ENCODE measurements around the gene COG5.

The COG5 gene

DNA sequence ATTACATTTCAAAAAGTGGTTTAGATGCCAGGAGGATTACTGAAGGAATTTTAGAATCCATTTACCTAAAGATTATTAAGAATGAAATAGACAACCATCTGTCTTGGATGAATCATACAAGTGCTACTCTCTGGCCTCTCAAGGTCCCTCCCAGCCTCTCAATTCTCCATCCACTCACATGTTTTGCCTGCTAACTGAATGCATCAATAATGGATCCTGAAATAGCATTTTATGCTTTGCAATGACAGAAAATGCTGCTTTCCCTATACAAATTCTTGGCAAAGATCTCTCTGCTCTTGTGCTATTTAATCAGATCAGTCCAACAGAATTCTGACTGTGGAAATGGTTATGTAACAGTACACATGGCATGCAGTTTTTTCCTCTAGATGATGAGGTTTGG lies 326.9 kb downstream of the COG5 start:
- ChIA-PET CTCF (no interaction called here), POLR2A (no interaction called here)
- no peak overlapping the region for H3K4me3 ChIP-seq (ENCODE audit: low read depth, low read length)
- no peaks in the 10 kb centered on the region for H3K36me3 ChIP-seq (ENCODE audit: control insufficient read depth in 2 of 2, insufficient read depth in 1 of 2, low read length in 2 of 2)
- TF ChIP-seq ZNF791 (tag by site-specific recombination; IDR thresholded peaks at IDR 0.05) (no peak), SETDB1 (IDR thresholded peaks at IDR 0.05; ENCODE audit: insufficient read length, low read length) (no peak), ZNF404 (tag by site-specific recombination; IDR thresholded peaks at IDR 0.05) (no peak), ZNF830 (tag by site-specific recombination; IDR thresholded peaks at IDR 0.05; ENCODE audit: low read depth) (no peak), ZIC2 (tag by site-specific recombination; IDR thresholded peaks at IDR 0.05) (no peak), HOXD13 (CRISPR knock-in tag; IDR thresholded peaks at IDR 0.05; ENCODE audit: borderline replicate concordance) (no peak), MYNN (tag by site-specific recombination; IDR thresholded peaks at IDR 0.05; ENCODE audit: borderline replicate concordance) (no peak), REPIN1 (tag by site-specific recombination; IDR thresholded peaks at IDR 0.05; ENCODE audit: low read depth) (no peak), ZNF248 (tag by site-specific recombination; IDR thresholded peaks at IDR 0.05) (no peak), ZBTB21 (tag by site-specific recombination; IDR thresholded peaks at IDR 0.05) (no peak), ZNF514 (tag by site-specific recombination; IDR thresholded peaks at IDR 0.05) (no peak), HOXC10 (CRISPR knock-in tag; IDR thresholded peaks at IDR 0.05) (no peak), BCL11B (tag by site-specific recombination; IDR thresholded peaks at IDR 0.05; ENCODE audit: low read depth) (no peak)
- TF ChIP-seq, protein P1, sequence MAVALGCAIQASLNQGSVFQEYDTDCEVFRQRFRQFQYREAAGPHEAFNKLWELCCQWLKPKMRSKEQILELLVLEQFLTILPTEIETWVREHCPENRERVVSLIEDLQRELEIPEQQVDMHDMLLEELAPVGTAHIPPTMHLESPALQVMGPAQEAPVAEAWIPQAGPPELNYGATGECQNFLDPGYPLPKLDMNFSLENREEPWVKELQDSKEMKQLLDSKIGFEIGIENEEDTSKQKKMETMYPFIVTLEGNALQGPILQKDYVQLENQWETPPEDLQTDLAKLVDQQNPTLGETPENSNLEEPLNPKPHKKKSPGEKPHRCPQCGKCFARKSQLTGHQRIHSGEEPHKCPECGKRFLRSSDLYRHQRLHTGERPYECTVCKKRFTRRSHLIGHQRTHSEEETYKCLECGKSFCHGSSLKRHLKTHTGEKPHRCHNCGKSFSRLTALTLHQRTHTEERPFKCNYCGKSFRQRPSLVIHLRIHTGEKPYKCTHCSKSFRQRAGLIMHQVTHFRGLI (tag by site-specific recombination; IDR thresholded peaks at IDR 0.05): no peak
- TF ChIP-seq, protein P2, sequence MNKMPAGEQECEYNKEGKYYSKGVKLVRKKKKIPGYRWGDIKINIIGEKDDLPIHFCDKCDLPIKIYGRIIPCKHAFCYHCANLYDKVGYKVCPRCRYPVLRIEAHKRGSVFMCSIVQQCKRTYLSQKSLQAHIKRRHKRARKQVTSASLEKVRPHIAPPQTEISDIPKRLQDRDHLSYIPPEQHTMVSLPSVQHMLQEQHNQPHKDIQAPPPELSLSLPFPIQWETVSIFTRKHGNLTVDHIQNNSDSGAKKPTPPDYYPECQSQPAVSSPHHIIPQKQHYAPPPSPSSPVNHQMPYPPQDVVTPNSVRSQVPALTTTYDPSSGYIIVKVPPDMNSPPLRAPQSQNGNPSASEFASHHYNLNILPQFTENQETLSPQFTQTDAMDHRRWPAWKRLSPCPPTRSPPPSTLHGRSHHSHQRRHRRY (tag by site-specific recombination; IDR thresholded peaks at IDR 0.05): no peak
- TF ChIP-seq, protein P3, sequence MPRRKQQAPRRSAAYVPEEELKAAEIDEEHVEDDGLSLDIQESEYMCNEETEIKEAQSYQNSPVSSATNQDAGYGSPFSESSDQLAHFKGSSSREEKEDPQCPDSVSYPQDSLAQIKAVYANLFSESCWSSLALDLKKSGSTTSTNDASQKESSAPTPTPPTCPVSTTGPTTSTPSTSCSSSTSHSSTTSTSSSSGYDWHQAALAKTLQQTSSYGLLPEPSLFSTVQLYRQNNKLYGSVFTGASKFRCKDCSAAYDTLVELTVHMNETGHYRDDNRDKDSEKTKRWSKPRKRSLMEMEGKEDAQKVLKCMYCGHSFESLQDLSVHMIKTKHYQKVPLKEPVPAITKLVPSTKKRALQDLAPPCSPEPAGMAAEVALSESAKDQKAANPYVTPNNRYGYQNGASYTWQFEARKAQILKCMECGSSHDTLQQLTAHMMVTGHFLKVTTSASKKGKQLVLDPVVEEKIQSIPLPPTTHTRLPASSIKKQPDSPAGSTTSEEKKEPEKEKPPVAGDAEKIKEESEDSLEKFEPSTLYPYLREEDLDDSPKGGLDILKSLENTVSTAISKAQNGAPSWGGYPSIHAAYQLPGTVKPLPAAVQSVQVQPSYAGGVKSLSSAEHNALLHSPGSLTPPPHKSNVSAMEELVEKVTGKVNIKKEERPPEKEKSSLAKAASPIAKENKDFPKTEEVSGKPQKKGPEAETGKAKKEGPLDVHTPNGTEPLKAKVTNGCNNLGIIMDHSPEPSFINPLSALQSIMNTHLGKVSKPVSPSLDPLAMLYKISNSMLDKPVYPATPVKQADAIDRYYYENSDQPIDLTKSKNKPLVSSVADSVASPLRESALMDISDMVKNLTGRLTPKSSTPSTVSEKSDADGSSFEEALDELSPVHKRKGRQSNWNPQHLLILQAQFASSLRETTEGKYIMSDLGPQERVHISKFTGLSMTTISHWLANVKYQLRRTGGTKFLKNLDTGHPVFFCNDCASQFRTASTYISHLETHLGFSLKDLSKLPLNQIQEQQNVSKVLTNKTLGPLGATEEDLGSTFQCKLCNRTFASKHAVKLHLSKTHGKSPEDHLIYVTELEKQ (tag by site-specific recombination; IDR thresholded peaks at IDR 0.05; ENCODE audit: borderline replicate concordance): no peak
- H3K4me1 ChIP-seq (ENCODE audit: control insufficient read depth, insufficient read depth, low read length): no peaks in the 10 kb centered on the region
- H3K9me3 ChIP-seq (ENCODE audit: control insufficient read depth, insufficient read depth, low read depth, low read length): no peaks in the 10 kb centered on the region
- H3K27ac ChIP-seq (ENCODE audit: extremely low read depth, low read depth, low read length): no peak overlapping the region

DNA sequence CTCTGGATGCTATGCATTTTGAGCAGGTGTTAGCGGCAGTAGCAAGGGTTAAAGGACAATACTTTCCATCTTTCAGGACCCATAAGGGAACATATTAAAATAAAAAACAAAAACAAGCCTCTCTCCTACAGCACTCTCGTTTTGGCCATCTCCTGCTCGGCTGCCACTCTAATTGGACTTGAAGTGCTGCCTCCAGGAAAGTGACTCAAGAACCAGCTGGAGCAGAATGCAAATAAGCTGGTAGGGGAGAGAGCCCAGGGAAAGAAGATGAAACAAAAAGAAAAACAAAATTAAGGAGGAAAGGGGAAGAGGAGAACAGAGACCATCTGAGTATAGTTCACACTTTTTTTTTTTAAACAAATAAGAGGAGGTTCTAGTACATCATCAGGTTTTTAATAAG lies 329.3 kb downstream of the COG5 start:
- POLR2A ChIA-PET: no interaction called here
- H3K27ac ChIP-seq (ENCODE audit: extremely low read depth, low read depth, low read length): no peak overlapping the region
- no peaks in the 10 kb centered on the region for H3K9me3 ChIP-seq (ENCODE audit: control insufficient read depth, insufficient read depth, low read depth, low read length)
- H3K4me1 ChIP-seq (ENCODE audit: control insufficient read depth, insufficient read depth, low read length): no peaks in the 10 kb centered on the region
- H3K36me3 ChIP-seq (ENCODE audit: control insufficient read depth in 2 of 2, insufficient read depth in 1 of 2, low read length in 2 of 2): no peaks in the 10 kb centered on the region
- CTCF ChIA-PET: interaction anchor here (0.7 kb wide), 1 partner anchor 10 kb away, joined by 3 read pairs; no protein-coding TSS in a partner anchor
- no peak overlapping the region for H3K4me3 ChIP-seq (ENCODE audit: low read depth, low read length)
- TF ChIP-seq ZNF843 (tag by site-specific recombination; IDR thresholded peaks at IDR 0.05) (no peak), ZXDB (tag by site-specific recombination; IDR thresholded peaks at IDR 0.05) (no peak), SP2 (tag by site-specific recombination; IDR thresholded peaks at IDR 0.05) (no peak), ZNF16 (tag by site-specific recombination; IDR thresholded peaks at IDR 0.05; ENCODE audit: low read depth) (no peak), ZNF555 (tag by site-specific recombination; conservative IDR thresholded peaks at IDR 0.05) (no peak), ZNF140 (tag by site-specific recombination; IDR thresholded peaks at IDR 0.05) (no peak), ZNF132 (tag by site-specific recombination; IDR thresholded peaks at IDR 0.05; ENCODE audit: borderline replicate concordance) (no peak), HOXC10 (CRISPR knock-in tag; IDR thresholded peaks at IDR 0.05) (no peak), ZNF23 (tag by site-specific recombination; IDR thresholded peaks at IDR 0.05; ENCODE audit: borderline replicate concordance) (no peak), ZNF239 (tag by site-specific recombination; IDR thresholded peaks at IDR 0.05) (no peak), ZNF707 (tag by site-specific recombination; IDR thresholded peaks at IDR 0.05) (no peak), ZNF514 (tag by site-specific recombination; IDR thresholded peaks at IDR 0.05) (no peak), ZNF571 (tag by site-specific recombination; IDR thresholded peaks at IDR 0.05) (no peak), ZNF501 (tag by site-specific recombination; IDR thresholded peaks at IDR 0.05) (no peak), YY2 (tag by site-specific recombination; IDR thresholded peaks at IDR 0.05) (no peak)
- TF ChIP-seq, protein P4, sequence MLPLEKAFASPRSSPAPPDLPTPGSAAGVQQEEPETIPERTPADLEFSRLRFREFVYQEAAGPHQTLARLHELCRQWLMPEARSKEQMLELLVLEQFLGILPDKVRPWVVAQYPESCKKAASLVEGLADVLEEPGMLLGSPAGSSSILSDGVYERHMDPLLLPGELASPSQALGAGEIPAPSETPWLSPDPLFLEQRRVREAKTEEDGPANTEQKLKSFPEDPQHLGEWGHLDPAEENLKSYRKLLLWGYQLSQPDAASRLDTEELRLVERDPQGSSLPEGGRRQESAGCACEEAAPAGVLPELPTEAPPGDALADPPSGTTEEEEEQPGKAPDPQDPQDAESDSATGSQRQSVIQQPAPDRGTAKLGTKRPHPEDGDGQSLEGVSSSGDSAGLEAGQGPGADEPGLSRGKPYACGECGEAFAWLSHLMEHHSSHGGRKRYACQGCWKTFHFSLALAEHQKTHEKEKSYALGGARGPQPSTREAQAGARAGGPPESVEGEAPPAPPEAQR (tag by site-specific recombination; IDR thresholded peaks at IDR 0.05): no peak

All from HEK293 (cell line).